H1 (cell line): ENCODE results near the gene LRRK1.

Experiments
- BCL11A ChIP-seq, 2 experiments: IDR thresholded peaks; one replicate each; pipeline ENCODE4 v1.6.1; 2011; ENCODE audit warnings: low read depth in 2 of 2, low read length in 2 of 2, mild to moderate bottlenecking in 2 of 2
- CREB1 ChIP-seq: IDR thresholded peaks from 2 replicates; pipeline ENCODE4 v1.6.1; 2012; ENCODE audit warnings: inconsistent platforms
- HDAC6 ChIP-seq: IDR thresholded peaks from one replicate; pipeline ENCODE4 v1.7.1; 2012; ENCODE audit warnings: low read depth, mild to moderate bottlenecking, inconsistent platforms, low read length, moderate library complexity
- POLR2A ChIP-seq, 2 experiments: IDR thresholded peaks; 1 replicate in 1 of 2; 2 replicates in 1 of 2; pipeline ENCODE4 v1.6.1; 2011; ENCODE audit warnings: low read depth in 2 of 2, low read length in 2 of 2, mild to moderate bottlenecking in 2 of 2; ENCODE audit errors: control extremely low read depth in 1 of 2
- POLR2AphosphoS5 ChIP-seq: IDR thresholded peaks from 2 replicates; pipeline ENCODE4 v1.6.1; 2011; ENCODE audit warnings: low read depth, low read length
- USF2 ChIP-seq: IDR thresholded peaks from 2 replicates; pipeline ENCODE4 v1.6.1; 2011; ENCODE audit warnings: low read length, improper control_type of control experiment

GRCh38 chr15:100942656-100943425 is 23.7 kb downstream of the LRRK1 start:
- no peak for TF ChIP-seq HDAC6
- TF ChIP-seq POLR2A (IDR thresholded peaks at IDR 0.05; ENCODE audit: control extremely low read depth in 1 of 2, low read depth in 2 of 2, low read length in 2 of 2) = no peak
- no peak for TF ChIP-seq CREB1
- TF ChIP-seq POLR2AphosphoS5 = no peak
- no peak for TF ChIP-seq BCL11A (IDR thresholded peaks at IDR 0.05; ENCODE audit: low read depth in 2 of 2, low read length in 2 of 2)
- no peak for TF ChIP-seq USF2
